ENCODE data around the gene NSRP1. TPM values are rescaled to one million over a fixed set of nuclear protein-coding genes. Genes with fewer than 3 reads are reported as not detected.

Gene NSRP1
- total RNA-seq, 1 donor from 2014 or later, result 24.9 TPM

Other genes with a start within 250 kb of the NSRP1 start
- 61.3 and 64.1 TPM in 2 replicates for gene SSH2, start 186.6 kb upstream of the NSRP1 start, total RNA-seq
- gene EFCAB5, start 175.2 kb upstream of the NSRP1 start, total RNA-seq, result 1.1 and 1.9 TPM in 2 replicates
- 0.05 TPM in 1 of 2 replicates, not detected in the other for gene SLC6A4, start 118.9 kb downstream of the NSRP1 start, total RNA-seq
- 62.9 and 65.3 TPM in 2 replicates for gene BLMH, start 175.1 kb downstream of the NSRP1 start, total RNA-seq
- not detected in 2 replicates for gene TMIGD1, start 217.2 kb downstream of the NSRP1 start, total RNA-seq